Glomerular visceral epithelial cell (primary cell): ENCODE results near the gene NKX2-2.

Experiments
- DNase-seq: peaks from one replicate; pipeline ENCODE4 v3.0.0-alpha.2; 2016; ENCODE audit errors: extremely low spot score

Gene NKX2-2

GRCh38 chr20:21513881-21514540, at the start of gene NKX2-2:
NKX2-2 (minus strand) TSS chr20:21514064; CDS start chr20:21513669, 395 bp downstream.
- DNase-seq, result no peak

- no peak for DNase-seq
Observed at GRCh38 chr20:21562656-21563055, 48.8 kb upstream of the NKX2-2 start.

GRCh38 chr20:21559305-21559704, 45.4 kb upstream of the NKX2-2 start:
- no peak for DNase-seq

GRCh38 chr20:21557241-21558020, 43.6 kb upstream of the NKX2-2 start:
- DNase-seq, result no peak

GRCh38 chr20:21556398-21556797, 42.5 kb upstream of the NKX2-2 start:
- no peak for DNase-seq

GRCh38 chr20:21555470-21556120, 41.7 kb upstream of the NKX2-2 start:
- DNase-seq, result no peak

GRCh38 chr20:21554985-21555384, 41.1 kb upstream of the NKX2-2 start:
- no peak for DNase-seq

GRCh38 chr20:21554376-21554890, 40.6 kb upstream of the NKX2-2 start:
- no peak for DNase-seq

- no peak for DNase-seq
Observed at GRCh38 chr20:21550587-21550986, 36.7 kb upstream of the NKX2-2 start.

- DNase-seq, result no peak
Observed at GRCh38 chr20:21548390-21549035, 34.6 kb upstream of the NKX2-2 start.

- DNase-seq, result no peak
Observed at GRCh38 chr20:21546355-21546754, 32.5 kb upstream of the NKX2-2 start.

GRCh38 chr20:21539512-21539911, 25.6 kb upstream of the NKX2-2 start:
- no peak for DNase-seq

GRCh38 chr20:21534886-21535285, 21.0 kb upstream of the NKX2-2 start:
- no peak for DNase-seq

- no peak for DNase-seq
Observed at GRCh38 chr20:21534453-21534852, 20.6 kb upstream of the NKX2-2 start.

GRCh38 chr20:21529863-21530262, 16.0 kb upstream of the NKX2-2 start:
- no peak for DNase-seq

- DNase-seq, result no peak
Observed at GRCh38 chr20:21528870-21529269, 15.0 kb upstream of the NKX2-2 start.

GRCh38 chr20:21527908-21528307, 14.0 kb upstream of the NKX2-2 start:
- no peak for DNase-seq

- DNase-seq, result no peak
Observed at GRCh38 chr20:21526776-21527175, 12.9 kb upstream of the NKX2-2 start.

GRCh38 chr20:21523895-21524294, 10.0 kb upstream of the NKX2-2 start:
- no peak for DNase-seq

- DNase-seq, result no peak
Observed at GRCh38 chr20:21523281-21523868, 9.5 kb upstream of the NKX2-2 start.

- DNase-seq, result no peak
Observed at GRCh38 chr20:21522481-21523280, 8.8 kb upstream of the NKX2-2 start.
